HG02678 (cell line): ENCODE results near the gene HOXA6.
A peak's percentile ranks its signal among the peaks of the same experiment; 100 is the strongest.

Experiments used
- ATAC-seq: cut with Tn5 transposase; IDR thresholded peaks from one replicate; pipeline ENCODE4 v1.9.1; 2021; ENCODE audit warnings: mild to moderate bottlenecking, moderate library complexity; ENCODE audit not compliant: unreplicated experiment

The HOXA6 gene

GRCh38 chr7:27163288-27164044 lies 15.9 kb upstream of the HOXA6 start:
- ATAC-seq: no peak

GRCh38 chr7:27162561-27163287 lies 15.2 kb upstream of the HOXA6 start:
- ATAC-seq: no peak

GRCh38 chr7:27161721-27162560 lies 14.4 kb upstream of the HOXA6 start:
- ATAC-seq: no peak

- ATAC-seq: no peak
Observed at GRCh38 chr7:27161214-27161720, 13.7 kb upstream of the HOXA6 start.

- ATAC-seq: peak; percentile 66
Observed at GRCh38 chr7:27160546-27161213, 13.1 kb upstream of the HOXA6 start.

GRCh38 chr7:27160145-27160545 lies 12.6 kb upstream of the HOXA6 start:
- no peak for ATAC-seq

GRCh38 chr7:27159266-27160144 lies 11.9 kb upstream of the HOXA6 start:
- no peak for ATAC-seq

- no peak for ATAC-seq
Observed at GRCh38 chr7:27158436-27159265, 11.1 kb upstream of the HOXA6 start.

- ATAC-seq: no peak
Observed at GRCh38 chr7:27157702-27158431, 10.3 kb upstream of the HOXA6 start.

- ATAC-seq: no peak
Observed at GRCh38 chr7:27156916-27157701, 9.5 kb upstream of the HOXA6 start.

GRCh38 chr7:27156508-27156898 lies 8.9 kb upstream of the HOXA6 start, which contains the start of gene HOXA7:
TSS of gene HOXA7 (minus strand) at chr7:27156675. CDS start at chr7:27156545, 130 bp downstream.
- no peak for ATAC-seq

GRCh38 chr7:27155816-27156507 lies 8.4 kb upstream of the HOXA6 start:
- ATAC-seq: no peak

GRCh38 chr7:27154901-27155815 lies 7.6 kb upstream of the HOXA6 start:
- ATAC-seq: no peak

- no peak for ATAC-seq
Observed at GRCh38 chr7:27154369-27154768, 6.8 kb upstream of the HOXA6 start.

- ATAC-seq: no peak
Observed at GRCh38 chr7:27153526-27153925, 6.0 kb upstream of the HOXA6 start.
